Hepatocyte (in vitro differentiated cells): Measurements from ENCODE around the gene TMEM179B.

Experiments used
- EZH2 ChIP-seq: fragments of 200-600 bp; sonication (generic); IDR thresholded peaks from 2 replicates; pipeline ENCODE4 v1.6.1; 2016; ENCODE audit warnings: antibody characterized with exemption, mild to moderate bottlenecking, borderline replicate concordance
- EZH2phosphoT487 ChIP-seq: fragments of 200-600 bp; sonication (generic); IDR thresholded peaks from one replicate; pipeline ENCODE4 v1.6.1; 2018; ENCODE audit warnings: antibody characterized with exemption, mild to moderate bottlenecking, low read depth, moderate library complexity; ENCODE audit not compliant: unreplicated experiment, severe bottlenecking
- TF ChIP-seq, protein P1 (sequence below): fragments of 200-600 bp; sonication (generic); IDR thresholded peaks from 2 replicates; pipeline ENCODE4 v1.5.1; 2016; ENCODE audit warnings: antibody characterized with exemption, mild to moderate bottlenecking; ENCODE audit not compliant: poor library complexity

DNA sequence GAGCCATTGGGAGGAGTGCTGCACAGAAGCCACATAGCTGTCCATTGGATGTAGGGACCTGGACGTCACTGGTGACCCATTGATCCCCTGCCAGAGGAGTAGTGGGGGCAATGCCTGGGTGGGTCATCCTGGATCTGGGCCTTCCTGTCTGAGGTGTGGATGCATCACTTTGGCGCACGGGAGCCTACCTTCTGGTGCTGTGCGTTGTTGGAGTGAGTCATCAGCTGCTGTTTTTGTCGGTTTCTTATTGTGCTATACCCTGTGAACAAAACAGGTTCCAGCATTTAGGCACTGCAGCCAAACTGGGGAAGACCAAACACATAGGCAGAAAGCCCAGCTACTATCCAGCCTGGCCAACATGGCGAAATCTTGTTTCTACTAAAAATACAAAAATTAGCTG is 12.8 kb upstream of the TMEM179B start:
- TF ChIP-seq, protein P1, sequence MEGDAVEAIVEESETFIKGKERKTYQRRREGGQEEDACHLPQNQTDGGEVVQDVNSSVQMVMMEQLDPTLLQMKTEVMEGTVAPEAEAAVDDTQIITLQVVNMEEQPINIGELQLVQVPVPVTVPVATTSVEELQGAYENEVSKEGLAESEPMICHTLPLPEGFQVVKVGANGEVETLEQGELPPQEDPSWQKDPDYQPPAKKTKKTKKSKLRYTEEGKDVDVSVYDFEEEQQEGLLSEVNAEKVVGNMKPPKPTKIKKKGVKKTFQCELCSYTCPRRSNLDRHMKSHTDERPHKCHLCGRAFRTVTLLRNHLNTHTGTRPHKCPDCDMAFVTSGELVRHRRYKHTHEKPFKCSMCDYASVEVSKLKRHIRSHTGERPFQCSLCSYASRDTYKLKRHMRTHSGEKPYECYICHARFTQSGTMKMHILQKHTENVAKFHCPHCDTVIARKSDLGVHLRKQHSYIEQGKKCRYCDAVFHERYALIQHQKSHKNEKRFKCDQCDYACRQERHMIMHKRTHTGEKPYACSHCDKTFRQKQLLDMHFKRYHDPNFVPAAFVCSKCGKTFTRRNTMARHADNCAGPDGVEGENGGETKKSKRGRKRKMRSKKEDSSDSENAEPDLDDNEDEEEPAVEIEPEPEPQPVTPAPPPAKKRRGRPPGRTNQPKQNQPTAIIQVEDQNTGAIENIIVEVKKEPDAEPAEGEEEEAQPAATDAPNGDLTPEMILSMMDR: no peak
- TF ChIP-seq EZH2phosphoT487 (no peak), EZH2 (no peak)
